Measurements from ENCODE around the gene SERINC4. TPM values are rescaled to one million over a fixed set of nuclear protein-coding genes. Genes with fewer than 3 reads are reported as not detected.

Gene SERINC4
- total and polyA plus RNA-seq, 10 of the 15 experiments (the other 5 are each of a cell fraction or from before 2014, with no cell fraction given), result 0.06 to 0.96 (median 0.26) TPM; not detected in 1

DNA sequence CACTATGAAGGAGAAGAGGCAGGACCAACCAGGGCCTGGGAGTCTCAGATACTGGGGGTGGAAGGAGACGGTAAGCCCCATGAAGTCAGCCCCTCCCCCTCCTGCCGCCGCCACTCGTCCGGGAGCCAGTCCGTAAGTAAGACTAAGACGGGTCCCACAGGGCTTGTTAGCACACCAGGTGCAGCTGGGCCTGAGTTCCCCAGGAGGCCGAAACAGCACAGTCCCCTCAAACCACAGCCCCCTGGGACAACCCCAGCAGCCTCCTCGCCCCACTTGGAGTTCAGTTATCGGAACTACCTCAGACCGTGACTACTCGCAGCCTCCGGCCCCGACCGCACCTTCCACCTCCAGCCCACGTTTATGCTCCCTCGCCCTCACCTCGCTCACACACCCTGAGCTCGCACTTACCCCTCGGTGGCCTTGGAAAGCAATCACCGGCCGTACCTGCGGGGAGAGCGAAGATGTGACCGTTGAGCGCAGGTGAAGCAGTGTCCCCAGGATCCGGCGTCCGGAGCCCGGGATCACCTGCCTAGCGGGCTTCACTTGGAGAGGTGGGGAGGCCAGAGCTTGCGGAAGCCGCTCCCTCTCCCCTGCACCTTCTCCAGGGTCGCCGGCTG lies 23.8 kb downstream of the SERINC4 start (continued):
- TF ChIP-seq SUPT20H (IDR thresholded peaks at IDR 0.05; ENCODE audit: borderline replicate concordance, control insufficient read depth, low read depth, low read length) (no peak), MTA3 (IDR thresholded peaks at IDR 0.05; ENCODE audit: borderline replicate concordance, low read length) (no peak), RUNX3 (IDR thresholded peaks at IDR 0.05; ENCODE audit: low read length) (peak; percentile 95), HCFC1 (IDR thresholded peaks at IDR 0.05; ENCODE audit: low read length) (no peak; the same call in 1 of the 2 replicates), MYB (IDR thresholded peaks at IDR 0.05; ENCODE audit: borderline replicate concordance, low read depth, low read length) (no peak), RAD21 (IDR thresholded peaks at IDR 0.05; ENCODE audit: insufficient read depth, low read depth, low read length) (no peak), NR2C2 (IDR thresholded peaks at IDR 0.05; ENCODE audit: borderline replicate concordance, control insufficient read depth, insufficient read length, low read depth) (no peak), ETV6 (conservative IDR thresholded peaks at IDR 0.05 in 1 of 2, IDR thresholded peaks at IDR 0.05 in 1 of 2; ENCODE audit: borderline replicate concordance in 1 of 2, low read depth in 1 of 2) (no peak), PML (IDR thresholded peaks at IDR 0.05; ENCODE audit: low read length) (peak; percentile 48; the same call in 1 of the 2 replicates), CHD1 (IDR thresholded peaks at IDR 0.05; ENCODE audit: low read depth, low read length) (no peak), SREBF1 (IDR thresholded peaks at IDR 0.05; ENCODE audit: low read length) (no peak), ZBED1 (IDR thresholded peaks at IDR 0.05; ENCODE audit: borderline replicate concordance) (peak; percentile 78; the same call in 1 of the 2 replicates), RB1 (IDR thresholded peaks at IDR 0.05; ENCODE audit: borderline replicate concordance) (0 out of 2 replicates have a peak, but pooled peaks have one; percentile 31), FOXK2 (IDR thresholded peaks at IDR 0.05) (no peak), RELA (IDR thresholded peaks at IDR 0.05; ENCODE audit: borderline replicate concordance, partially characterized antibody) (no peak), POLR2AphosphoS2 (IDR thresholded peaks at IDR 0.05; ENCODE audit: low read depth, low read length) (no peak), MTA2 (IDR thresholded peaks at IDR 0.05; ENCODE audit: low read depth) (peak; percentile 87), MYC (IDR thresholded peaks at IDR 0.05; ENCODE audit: insufficient read depth, insufficient read length, insufficient replicate concordance, low read length, severe bottlenecking) (no peak)
- TF ChIP-seq, protein P1, sequence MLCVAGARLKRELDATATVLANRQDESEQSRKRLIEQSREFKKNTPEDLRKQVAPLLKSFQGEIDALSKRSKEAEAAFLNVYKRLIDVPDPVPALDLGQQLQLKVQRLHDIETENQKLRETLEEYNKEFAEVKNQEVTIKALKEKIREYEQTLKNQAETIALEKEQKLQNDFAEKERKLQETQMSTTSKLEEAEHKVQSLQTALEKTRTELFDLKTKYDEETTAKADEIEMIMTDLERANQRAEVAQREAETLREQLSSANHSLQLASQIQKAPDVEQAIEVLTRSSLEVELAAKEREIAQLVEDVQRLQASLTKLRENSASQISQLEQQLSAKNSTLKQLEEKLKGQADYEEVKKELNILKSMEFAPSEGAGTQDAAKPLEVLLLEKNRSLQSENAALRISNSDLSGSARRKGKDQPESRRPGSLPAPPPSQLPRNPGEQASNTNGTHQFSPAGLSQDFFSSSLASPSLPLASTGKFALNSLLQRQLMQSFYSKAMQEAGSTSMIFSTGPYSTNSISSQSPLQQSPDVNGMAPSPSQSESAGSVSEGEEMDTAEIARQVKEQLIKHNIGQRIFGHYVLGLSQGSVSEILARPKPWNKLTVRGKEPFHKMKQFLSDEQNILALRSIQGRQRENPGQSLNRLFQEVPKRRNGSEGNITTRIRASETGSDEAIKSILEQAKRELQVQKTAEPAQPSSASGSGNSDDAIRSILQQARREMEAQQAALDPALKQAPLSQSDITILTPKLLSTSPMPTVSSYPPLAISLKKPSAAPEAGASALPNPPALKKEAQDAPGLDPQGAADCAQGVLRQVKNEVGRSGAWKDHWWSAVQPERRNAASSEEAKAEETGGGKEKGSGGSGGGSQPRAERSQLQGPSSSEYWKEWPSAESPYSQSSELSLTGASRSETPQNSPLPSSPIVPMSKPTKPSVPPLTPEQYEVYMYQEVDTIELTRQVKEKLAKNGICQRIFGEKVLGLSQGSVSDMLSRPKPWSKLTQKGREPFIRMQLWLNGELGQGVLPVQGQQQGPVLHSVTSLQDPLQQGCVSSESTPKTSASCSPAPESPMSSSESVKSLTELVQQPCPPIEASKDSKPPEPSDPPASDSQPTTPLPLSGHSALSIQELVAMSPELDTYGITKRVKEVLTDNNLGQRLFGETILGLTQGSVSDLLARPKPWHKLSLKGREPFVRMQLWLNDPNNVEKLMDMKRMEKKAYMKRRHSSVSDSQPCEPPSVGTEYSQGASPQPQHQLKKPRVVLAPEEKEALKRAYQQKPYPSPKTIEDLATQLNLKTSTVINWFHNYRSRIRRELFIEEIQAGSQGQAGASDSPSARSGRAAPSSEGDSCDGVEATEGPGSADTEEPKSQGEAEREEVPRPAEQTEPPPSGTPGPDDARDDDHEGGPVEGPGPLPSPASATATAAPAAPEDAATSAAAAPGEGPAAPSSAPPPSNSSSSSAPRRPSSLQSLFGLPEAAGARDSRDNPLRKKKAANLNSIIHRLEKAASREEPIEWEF (IDR thresholded peaks at IDR 0.05; ENCODE audit: insufficient replicate concordance, low read depth, low read length), result no peak
- TF ChIP-seq, protein P2, sequence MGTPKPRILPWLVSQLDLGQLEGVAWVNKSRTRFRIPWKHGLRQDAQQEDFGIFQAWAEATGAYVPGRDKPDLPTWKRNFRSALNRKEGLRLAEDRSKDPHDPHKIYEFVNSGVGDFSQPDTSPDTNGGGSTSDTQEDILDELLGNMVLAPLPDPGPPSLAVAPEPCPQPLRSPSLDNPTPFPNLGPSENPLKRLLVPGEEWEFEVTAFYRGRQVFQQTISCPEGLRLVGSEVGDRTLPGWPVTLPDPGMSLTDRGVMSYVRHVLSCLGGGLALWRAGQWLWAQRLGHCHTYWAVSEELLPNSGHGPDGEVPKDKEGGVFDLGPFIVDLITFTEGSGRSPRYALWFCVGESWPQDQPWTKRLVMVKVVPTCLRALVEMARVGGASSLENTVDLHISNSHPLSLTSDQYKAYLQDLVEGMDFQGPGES (IDR thresholded peaks at IDR 0.05), result no peak
- TF ChIP-seq, protein P3, sequence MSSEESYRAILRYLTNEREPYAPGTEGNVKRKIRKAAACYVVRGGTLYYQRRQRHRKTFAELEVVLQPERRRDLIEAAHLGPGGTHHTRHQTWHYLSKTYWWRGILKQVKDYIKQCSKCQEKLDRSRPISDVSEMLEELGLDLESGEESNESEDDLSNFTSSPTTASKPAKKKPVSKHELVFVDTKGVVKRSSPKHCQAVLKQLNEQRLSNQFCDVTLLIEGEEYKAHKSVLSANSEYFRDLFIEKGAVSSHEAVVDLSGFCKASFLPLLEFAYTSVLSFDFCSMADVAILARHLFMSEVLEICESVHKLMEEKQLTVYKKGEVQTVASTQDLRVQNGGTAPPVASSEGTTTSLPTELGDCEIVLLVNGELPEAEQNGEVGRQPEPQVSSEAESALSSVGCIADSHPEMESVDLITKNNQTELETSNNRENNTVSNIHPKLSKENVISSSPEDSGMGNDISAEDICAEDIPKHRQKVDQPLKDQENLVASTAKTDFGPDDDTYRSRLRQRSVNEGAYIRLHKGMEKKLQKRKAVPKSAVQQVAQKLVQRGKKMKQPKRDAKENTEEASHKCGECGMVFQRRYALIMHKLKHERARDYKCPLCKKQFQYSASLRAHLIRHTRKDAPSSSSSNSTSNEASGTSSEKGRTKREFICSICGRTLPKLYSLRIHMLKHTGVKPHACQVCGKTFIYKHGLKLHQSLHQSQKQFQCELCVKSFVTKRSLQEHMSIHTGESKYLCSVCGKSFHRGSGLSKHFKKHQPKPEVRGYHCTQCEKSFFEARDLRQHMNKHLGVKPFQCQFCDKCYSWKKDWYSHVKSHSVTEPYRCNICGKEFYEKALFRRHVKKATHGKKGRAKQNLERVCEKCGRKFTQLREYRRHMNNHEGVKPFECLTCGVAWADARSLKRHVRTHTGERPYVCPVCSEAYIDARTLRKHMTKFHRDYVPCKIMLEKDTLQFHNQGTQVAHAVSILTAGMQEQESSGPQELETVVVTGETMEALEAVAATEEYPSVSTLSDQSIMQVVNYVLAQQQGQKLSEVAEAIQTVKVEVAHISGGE (CRISPR knock-in tag; IDR thresholded peaks at IDR 0.05), result no peak
